HCT116 (cell line): ENCODE data around the gene MAPK8IP3. TPM values are rescaled to one million over a fixed set of nuclear protein-coding genes. Genes with fewer than 3 reads are reported as not detected.

Experiments
- ATAC-seq: fragments of 200-7000 bp; cut with Tn5 transposase; 2 replicates; pipeline ENCODE4 v1.9.1; 2020; ENCODE audit warnings: mild to moderate bottlenecking, moderate library complexity
- BruUV-seq: library from RNA; stranded (reverse); fragments of 400-500 nt; replicated peaks from 2 replicates; lab custom pipeline; 2021; lab: Mats Ljungman, UMichigan
- CTCF ChIA-PET: fragments of 300-600 bp; sonication (Branson Sonifier 250); formaldehyde crosslinking; loops from one replicate; lab custom pipeline; 2021; ENCODE audit warnings: antibody characterized with exemption; lab: Charles Lee
- POLR2A ChIA-PET: fragments of 300-600, 350-600 bp; sonication (Branson Sonifier 250); formaldehyde crosslinking; loops from one replicate; lab custom pipeline; 2021; ENCODE audit warnings: antibody characterized with exemption; lab: Charles Lee
- RAD21 ChIA-PET, 2 experiments: fragments of 300-600 bp; sonication (Branson Sonifier 250); formaldehyde crosslinking; loops; one replicate each; lab custom pipeline; 2023; ENCODE audit warnings: low total read pairs in 2 of 2; ENCODE audit not compliant: uncharacterized antibody in 2 of 2, unreplicated experiment in 2 of 2, low non-redundant PET in 1 of 2; lab: Charles Lee
- DNase-seq: peaks from one replicate; pipeline ENCODE4 v3.0.0-alpha.2; 2010; ENCODE audit warnings: low read depth, low spot score
- H2AFZ ChIP-seq: fragments of 200-600 bp; shearing (Covaris generic), sonication (generic); 2 replicates; pipeline ENCODE4 v1.6.1; 2017; ENCODE audit warnings: low read depth, mixed run types, mixed read lengths, antibody characterized with exemption, low read length; ENCODE audit not compliant: poor library complexity, severe bottlenecking
- H3K27ac ChIP-seq: 2 replicates; pipeline ENCODE4 v1.5.1; 2012; ENCODE audit warnings: low read depth, low read length
- H3K27me3 ChIP-seq: fragments of 200-600 bp; sonication (generic); 2 replicates; pipeline ENCODE4 v1.6.1; 2016; ENCODE audit warnings: mixed run types, low read length, mixed read lengths; ENCODE audit not compliant: insufficient read depth
- H3K36me3 ChIP-seq, 2 experiments: fragments of 200-500 bp in 1 of 2; fragments of 200-600 bp in 1 of 2; sonication (Bioruptor generic) in 1 of 2; sonication (generic) in 1 of 2; 2 replicates each; pipeline versions ENCODE4 v1.5.1 to v1.6.1; 2014 to 2016; ENCODE audit warnings: low read length in 2 of 2, inconsistent platforms in 1 of 2, mixed read lengths in 1 of 2, mixed run types in 1 of 2; ENCODE audit not compliant: insufficient read depth in 2 of 2, control insufficient read depth in 1 of 2
- H3K4me1 ChIP-seq, 2 experiments: fragments of 200-600 bp in 1 of 2; sonication (generic) in 1 of 2; 2 replicates each; pipeline versions ENCODE4 v1.5.1 to v1.6.1; 2012 to 2017; ENCODE audit warnings: low read length in 2 of 2, inconsistent platforms in 1 of 2, mild to moderate bottlenecking in 1 of 2, mixed read lengths in 1 of 2, mixed run types in 1 of 2, moderate library complexity in 1 of 2; ENCODE audit not compliant: insufficient read depth in 2 of 2, control insufficient read depth in 1 of 2
- H3K4me2 ChIP-seq: fragments of 200-600 bp; sonication (generic); 2 replicates; pipeline ENCODE4 v1.6.1; 2017; ENCODE audit warnings: mixed run types, low read length, mixed read lengths
- H3K4me3 ChIP-seq, 2 experiments: fragments of 200-600 bp in 1 of 2; sonication (generic) in 1 of 2; replicated peaks in 1 of 2; 2 replicates each; pipeline ENCODE4 v1.5.1; 2011 to 2016; ENCODE audit warnings: low read length in 2 of 2, control low read depth in 1 of 2, low read depth in 1 of 2, mild to moderate bottlenecking in 1 of 2, mixed read lengths in 1 of 2, mixed run types in 1 of 2
- H3K79me2 ChIP-seq: fragments of 200-600 bp; sonication (generic); 2 replicates; pipeline ENCODE4 v1.6.1; 2017; ENCODE audit warnings: mild to moderate bottlenecking, mixed run types, low read length, moderate library complexity, mixed read lengths; ENCODE audit not compliant: insufficient read depth
- H3K9ac ChIP-seq: fragments of 200-600 bp; sonication (generic); 2 replicates; pipeline ENCODE4 v1.6.1; 2016; ENCODE audit warnings: low read length, mixed read lengths
- H3K9me2 ChIP-seq: fragments of 200-600 bp; sonication (generic), shearing (Covaris generic); 2 replicates; pipeline ENCODE4 v1.6.1; 2017; ENCODE audit warnings: mixed run types, mild to moderate bottlenecking, moderate library complexity; ENCODE audit not compliant: insufficient read depth
- H3K9me3 ChIP-seq, 2 experiments: fragments of 200-500 bp in 1 of 2; fragments of 200-600 bp in 1 of 2; sonication (Bioruptor generic) in 1 of 2; sonication (generic) in 1 of 2; 2 replicates each; pipeline ENCODE4 v1.6.1; 2014 to 2017; ENCODE audit warnings: low read length in 2 of 2, mixed read lengths in 2 of 2, inconsistent platforms in 1 of 2, low read depth in 1 of 2, mild to moderate bottlenecking in 1 of 2, mixed run types in 1 of 2, moderate library complexity in 1 of 2; ENCODE audit not compliant: control insufficient read depth in 1 of 2, insufficient read depth in 1 of 2
- H4K20me1 ChIP-seq: fragments of 200-600 bp; sonication (generic), shearing (Covaris generic); 2 replicates; pipeline ENCODE4 v1.6.1; 2017; ENCODE audit warnings: mixed run types, mild to moderate bottlenecking, moderate library complexity; ENCODE audit not compliant: insufficient read depth
- ATF3 ChIP-seq: IDR thresholded peaks from 2 replicates; pipeline ENCODE4 v1.6.1; 2012
- CBX3 ChIP-seq: IDR thresholded peaks from 2 replicates; pipeline ENCODE4 v1.6.1; 2012; ENCODE audit warnings: low read depth
- CEBPB ChIP-seq: IDR thresholded peaks from 2 replicates; pipeline ENCODE4 v1.6.1; 2012; ENCODE audit warnings: low read depth
- EGR1 ChIP-seq: IDR thresholded peaks from 2 replicates; pipeline ENCODE4 v1.6.1; 2012; ENCODE audit warnings: low read depth
- ELF1 ChIP-seq: IDR thresholded peaks from 2 replicates; pipeline ENCODE4 v1.6.1; 2012; ENCODE audit warnings: low read depth, borderline replicate concordance
- EZH2 ChIP-seq: fragments of 200-600 bp; sonication (generic); IDR thresholded peaks from 2 replicates; pipeline ENCODE4 v1.6.1; 2017; ENCODE audit warnings: antibody characterized with exemption, mixed run types
- FOSL1 ChIP-seq: IDR thresholded peaks from 2 replicates; pipeline ENCODE4 v1.6.1; 2012; ENCODE audit warnings: low read depth
- MAX ChIP-seq: IDR thresholded peaks from 2 replicates; pipeline ENCODE4 v1.6.1; 2012
- POLR2A ChIP-seq: IDR thresholded peaks from 2 replicates; pipeline ENCODE4 v1.7.0; 2011; ENCODE audit warnings: borderline replicate concordance; ENCODE audit not compliant: insufficient read depth, insufficient read length; ENCODE audit errors: extremely low read depth
- POLR2AphosphoS5 ChIP-seq: IDR thresholded peaks from 2 replicates; pipeline ENCODE4 v1.6.1; 2011; ENCODE audit warnings: mild to moderate bottlenecking, low read depth, low read length, moderate library complexity
- RAD21 ChIP-seq: IDR thresholded peaks from 2 replicates; pipeline ENCODE4 v1.6.1; 2012; ENCODE audit warnings: low read depth, mild to moderate bottlenecking
- SIN3A ChIP-seq: IDR thresholded peaks from 2 replicates; pipeline ENCODE4 v1.6.1; 2012; ENCODE audit warnings: low read depth
- SP1 ChIP-seq: IDR thresholded peaks from 2 replicates; pipeline ENCODE4 v1.6.1; 2012; ENCODE audit warnings: low read depth
- SRF ChIP-seq: IDR thresholded peaks from 2 replicates; pipeline ENCODE4 v1.6.1; 2012; ENCODE audit warnings: low read depth
- TCF7L2 ChIP-seq: IDR thresholded peaks from 2 replicates; pipeline ENCODE4 v1.7.0; 2011; ENCODE audit warnings: borderline replicate concordance, inconsistent platforms; ENCODE audit not compliant: insufficient read depth, insufficient read length; ENCODE audit errors: extremely low read depth
- YY1 ChIP-seq: IDR thresholded peaks from 2 replicates; pipeline ENCODE4 v1.6.1; 2011; ENCODE audit warnings: low read length, low read depth, moderate library complexity, mild to moderate bottlenecking; ENCODE audit not compliant: insufficient replicate concordance; ENCODE audit errors: extremely low read depth
- ZBTB33 ChIP-seq: IDR thresholded peaks from 2 replicates; pipeline ENCODE4 v1.6.1; 2011; ENCODE audit warnings: mild to moderate bottlenecking, low read length, moderate library complexity; ENCODE audit not compliant: insufficient replicate concordance; ENCODE audit errors: extremely low read depth
- ZFX ChIP-seq: fragments of 450-650 bp; IDR thresholded peaks from 2 replicates; pipeline ENCODE4 v1.6.1; 2017
- ZNF274 ChIP-seq: fragments of 200-500 bp; sonication (Bioruptor generic); IDR thresholded peaks from 2 replicates; pipeline ENCODE4 v1.6.1; 2014; ENCODE audit warnings: mild to moderate bottlenecking, low read depth, low read length, inconsistent platforms
- intact Hi-C: fragments of 100-400 bp; cut with micrococcal nuclease; formaldehyde crosslinking; loops from 2 replicates; pipeline ENCODE4 v1.10.0; 2022
- microRNA-seq: library from miRNA; unstranded; fragments of <30 nt; microRNA quantifications from one replicate; pipeline ENCODE4, GENCODE V29; 2016; ENCODE audit warnings: borderline number of aligned reads
- total RNA-seq: library from RNA; stranded (reverse); gene quantifications from one replicate; pipeline ENCODE4 v1.2.1, GENCODE V29; 2021; ENCODE audit not compliant: unreplicated experiment

The MAPK8IP3 gene
- total RNA-seq, 1 experiment from 2014 or later, result 75.3 TPM

GRCh38 chr16:1819611-1820010 is 113.6 kb downstream of the MAPK8IP3 start:
- Histone ChIP-seq H3K9me3 (no peaks in the 10 kb centered on the region), H4K20me1 (no peaks in the 10 kb centered on the region), H3K4me2 (no peak overlapping the region), H3K27me3 (no peaks in the 10 kb centered on the region), H3K79me2 (no peaks in the 10 kb centered on the region), H3K27ac (no peak overlapping the region), H3K9me2 (no peaks in the 10 kb centered on the region), H3K9ac (no peak overlapping the region), H3K4me3 (no peak overlapping the region), H3K36me3 (0 out of 4 replicates have a peak, but pooled peaks cover 2 to 5% of the 10 kb centered on the region in 2 experiments), H2AFZ (no peak overlapping the region), H3K4me1 (no peaks in the 10 kb centered on the region)
- ChIA-PET POLR2A (no interaction called here), CTCF (no interaction called here), RAD21 (no interaction called here)
- intact Hi-C loops, result no loop called here
- TF ChIP-seq YY1, result no peak
- TF ChIP-seq EZH2, result no peak
- no peak for TF ChIP-seq ATF3
- TF ChIP-seq ELF1, result no peak
- TF ChIP-seq SIN3A, result no peak
- no peak for TF ChIP-seq CBX3
- no peak for TF ChIP-seq RAD21
- TF ChIP-seq POLR2A, result no peak
- no peak for TF ChIP-seq FOSL1
- TF ChIP-seq ZNF274, result no peak
- no peak for TF ChIP-seq MAX
- no peak for TF ChIP-seq CEBPB
- no peak for TF ChIP-seq SP1
- no peak for TF ChIP-seq EGR1
- no peak for TF ChIP-seq TCF7L2
- no peak for TF ChIP-seq SRF
- TF ChIP-seq POLR2AphosphoS5, result no peak
- TF ChIP-seq ZFX, result no peak
- TF ChIP-seq ZBTB33, result no peak
- no peak for DNase-seq
- ATAC-seq, result no peak
- BruUV-seq, result no TSS peak

Small RNAs within 50 kb of the gene (microRNA-seq; reads per million reads assigned to microRNA genes)
- 27.8 reads per million, percentile 47 among the genes with 10 or more reads in this experiment for gene MIR3177

Other genes with a start within 250 kb of the MAPK8IP3 start
- gene CLCN7, start 231.2 kb upstream of the MAPK8IP3 start, total RNA-seq, result 64.0 TPM
- not detected for gene PTX4, start 217.3 kb upstream of the MAPK8IP3 start, total RNA-seq
- 74.3 TPM for gene TELO2, start 212.8 kb upstream of the MAPK8IP3 start, total RNA-seq
- 0.22 TPM for gene TMEM204, start 172.5 kb upstream of the MAPK8IP3 start, total RNA-seq
- 27.5 TPM for gene IFT140, start 94.1 kb upstream of the MAPK8IP3 start, total RNA-seq
- 22.9 TPM for gene CRAMP1, start 93.8 kb upstream of the MAPK8IP3 start, total RNA-seq
- 113 TPM for gene JPT2, start 27.9 kb upstream of the MAPK8IP3 start, total RNA-seq
- 103 TPM for gene NME3, start 65.3 kb downstream of the MAPK8IP3 start, total RNA-seq
- gene EME2, start 66.6 kb downstream of the MAPK8IP3 start, total RNA-seq, result 36.3 TPM
- gene MRPS34, start 66.9 kb downstream of the MAPK8IP3 start, total RNA-seq, result 200 TPM
- gene SPSB3, start 76.4 kb downstream of the MAPK8IP3 start, total RNA-seq, result 31.6 TPM
- 103 TPM for gene NUBP2, start 76.8 kb downstream of the MAPK8IP3 start, total RNA-seq
- 0.10 TPM for gene IGFALS, start 87.5 kb downstream of the MAPK8IP3 start, total RNA-seq
- gene HAGH, start 120.6 kb downstream of the MAPK8IP3 start, total RNA-seq, result 39.1 TPM
- gene FAHD1, start 121.0 kb downstream of the MAPK8IP3 start, total RNA-seq, result 25.8 TPM
- 0.59 TPM for gene MEIOB, start 166.0 kb downstream of the MAPK8IP3 start, total RNA-seq
- gene HS3ST6, start 212.2 kb downstream of the MAPK8IP3 start, total RNA-seq, result not detected
- gene MSRB1, start 237.0 kb downstream of the MAPK8IP3 start, total RNA-seq, result 18.3 TPM
- gene RPL3L, start 248.5 kb downstream of the MAPK8IP3 start, total RNA-seq, result 0.93 TPM